Measurements from ENCODE around the gene PQBP1. TPM values are rescaled to one million over a fixed set of nuclear protein-coding genes. Genes with fewer than 3 reads are reported as not detected.

The PQBP1 gene
- total RNA-seq, 1 donor from 2014 or later: 51.2 TPM

DNA sequence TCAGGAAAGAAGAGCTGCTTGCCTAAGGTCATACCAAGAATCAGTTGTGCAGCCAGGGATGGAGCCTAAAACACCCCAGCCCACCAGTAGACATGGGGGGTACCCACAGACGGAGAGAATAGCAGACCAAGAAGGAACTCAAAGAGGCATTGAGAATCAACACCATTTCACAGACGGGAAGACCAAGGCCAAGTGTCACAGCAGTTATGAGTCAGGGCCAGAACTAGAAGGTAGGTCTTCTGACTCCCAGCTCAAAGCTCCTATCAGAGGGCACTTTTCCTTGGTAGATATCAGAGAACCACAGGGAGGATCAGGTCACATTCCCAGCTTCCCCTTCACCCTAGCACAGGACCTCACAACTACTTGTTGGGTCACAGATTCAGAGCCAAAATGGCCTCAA lies 45.2 kb downstream of the PQBP1 start:
- ATAC-seq (no peak), DNase-seq (ENCODE audit: low spot score) (no peak)
- intact Hi-C loops (cut with DNase I): no loop called here

DNA sequence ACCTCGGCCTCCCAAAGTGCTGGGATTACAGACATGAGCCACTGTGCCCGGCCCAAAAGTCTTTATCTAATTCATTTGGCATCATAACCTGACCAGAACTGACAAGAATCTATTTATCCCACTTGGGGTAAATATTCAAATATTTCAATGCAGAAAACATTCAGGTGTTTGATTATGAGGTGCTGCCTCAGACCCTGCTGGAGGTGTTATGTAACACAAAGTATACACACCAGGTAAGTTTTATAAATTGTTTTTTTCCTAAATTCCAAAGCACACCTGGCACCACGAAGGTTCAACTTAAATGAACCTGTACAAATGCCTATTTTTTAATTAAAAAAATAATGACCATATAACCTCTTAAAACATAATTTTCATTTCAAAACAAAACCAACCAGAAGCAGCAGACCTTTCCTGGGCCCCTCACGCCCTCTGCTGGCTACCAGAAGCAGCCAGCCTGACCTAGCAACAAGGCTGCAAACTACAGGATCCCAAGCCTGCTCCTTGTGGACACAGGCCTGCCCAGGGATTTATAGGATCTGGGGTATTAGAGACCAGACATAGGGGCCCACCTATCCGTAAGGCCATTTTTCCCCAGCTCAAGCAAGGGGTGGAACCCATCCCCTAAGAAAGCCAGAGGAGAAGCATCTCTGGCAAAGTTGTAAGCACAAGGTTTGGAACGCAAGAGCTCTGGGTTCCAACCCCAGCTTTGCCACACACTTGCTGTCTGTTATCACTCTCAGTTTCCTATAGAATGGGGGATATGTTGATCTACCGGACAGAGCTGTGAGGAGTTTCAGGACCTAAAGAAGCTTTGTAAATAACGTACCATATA lies 48.0 kb downstream of the PQBP1 start:
- intact Hi-C loops (cut with DNase I): no loop called here
- peak; percentile 74 for ATAC-seq

DNA sequence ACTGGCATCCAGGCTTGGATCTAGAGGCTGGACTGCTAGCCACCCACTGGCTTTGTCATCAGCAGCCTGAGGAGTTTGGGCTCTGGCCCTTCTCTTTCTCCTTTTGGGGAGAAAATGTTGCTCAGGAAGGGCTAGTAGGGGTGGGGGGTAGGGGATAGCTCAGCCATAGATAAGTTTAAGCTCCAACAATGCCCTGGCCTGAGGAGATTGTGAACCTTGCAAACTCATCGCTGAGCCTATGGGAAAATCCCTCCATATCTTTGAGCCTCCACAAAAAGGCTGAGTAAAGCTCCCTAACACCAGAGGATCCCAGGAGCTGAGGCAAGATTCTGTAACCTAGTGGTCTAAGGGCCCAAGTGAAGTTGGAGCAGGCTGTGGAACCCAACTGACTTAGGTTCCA lies 50.9 kb downstream of the PQBP1 start:
- ATAC-seq: no peak
- intact Hi-C loops (cut with DNase I): no loop called here

More for the DNA sequence above, 48.0 kb downstream of the PQBP1 start:
- peak; percentile 63 for DNase-seq (ENCODE audit: low spot score)

More for the DNA sequence above, 50.9 kb downstream of the PQBP1 start:
- no peak for DNase-seq (ENCODE audit: low spot score)

Other genes with a start within 250 kb of the PQBP1 start
- 14.4 TPM for gene WAS, start 214.1 kb upstream of the PQBP1 start, total RNA-seq
- 5.3 TPM for gene SUV39H1, start 201.2 kb upstream of the PQBP1 start, total RNA-seq
- gene GLOD5, start 136.2 kb upstream of the PQBP1 start, total RNA-seq: not detected
- 0.76 TPM for gene GATA1, start 111.3 kb upstream of the PQBP1 start, total RNA-seq
- gene HDAC6, start 95.9 kb upstream of the PQBP1 start, total RNA-seq: 106 TPM
- gene ERAS, start 71.4 kb upstream of the PQBP1 start, total RNA-seq: 0.36 TPM
- 0.67 TPM for gene PCSK1N, start 62.3 kb upstream of the PQBP1 start, total RNA-seq
- 28.0 TPM for gene TIMM17B, start 162 bp upstream of the PQBP1 start, total RNA-seq
- gene SLC35A2, start 13.7 kb downstream of the PQBP1 start, total RNA-seq: 19.2 TPM
- 10.8 TPM for gene PIM2, start 21.1 kb downstream of the PQBP1 start, total RNA-seq
- gene OTUD5, start 59.7 kb downstream of the PQBP1 start, total RNA-seq: 50.5 TPM
- gene KCND1, start 73.9 kb downstream of the PQBP1 start, total RNA-seq: 2.5 TPM
- gene GRIPAP1, start 104.3 kb downstream of the PQBP1 start, total RNA-seq: 53.5 TPM
- 69.0 TPM for gene TFE3, start 145.4 kb downstream of the PQBP1 start, total RNA-seq
- gene CCDC120, start 161.1 kb downstream of the PQBP1 start, total RNA-seq: 7.9 TPM
- gene PRAF2, start 176.1 kb downstream of the PQBP1 start, total RNA-seq: 29.6 TPM
- gene WDR45, start 182.0 kb downstream of the PQBP1 start, total RNA-seq: 70.9 TPM
- gene GPKOW, start 225.8 kb downstream of the PQBP1 start, total RNA-seq: 20.5 TPM

Data from sciatic nerve (tissue), 2 donors.